ENCODE results near the gene MAGEA1. TPM values are rescaled to one million over a fixed set of nuclear protein-coding genes. Genes with fewer than 3 reads are reported as not detected.

Gene MAGEA1
- polyA plus RNA-seq, 5 donors = not detected

Other genes starting within 250 kb of the MAGEA1 start
- gene PNMA5, start 185.2 kb upstream of the MAGEA1 start, polyA plus RNA-seq (ENCODE audit: insufficient read depth in 1 of 5, insufficient read length in 5 of 5, low replicate concordance in 1 of 5) = under 1 TPM in 3 of 5 donors, not detected in 2; 0.06 to 0.13 (median 0.11) TPM
- 1 to 10 TPM; 2.3 to 3.2 (median 2.6) TPM for gene PNMA3, start 122.8 kb upstream of the MAGEA1 start, polyA plus RNA-seq (ENCODE audit: insufficient read depth in 1 of 5, insufficient read length in 5 of 5, low replicate concordance in 1 of 5)
- 1 to 10 TPM; 1.3 to 3.2 (median 2.5) TPM for gene PNMA6A, start 106.8 kb upstream of the MAGEA1 start, polyA plus RNA-seq (ENCODE audit: insufficient read depth in 1 of 5, insufficient read length in 5 of 5, low replicate concordance in 1 of 5)
- gene PNMA6F, start 142.5 kb downstream of the MAGEA1 start, polyA plus RNA-seq (ENCODE audit: insufficient read depth in 1 of 5, insufficient read length in 5 of 5, low replicate concordance in 1 of 5) = not detected
- 10 to 100 TPM; 14.1 to 17.3 (median 15.2) TPM for gene ZNF275, start 154.9 kb downstream of the MAGEA1 start, polyA plus RNA-seq (ENCODE audit: insufficient read depth in 1 of 5, insufficient read length in 5 of 5, low replicate concordance in 1 of 5)
- gene PNMA6E, start 222.1 kb downstream of the MAGEA1 start, polyA plus RNA-seq (ENCODE audit: insufficient read depth in 1 of 5, insufficient read length in 5 of 5, low replicate concordance in 1 of 5) = not detected
- 1 to 10 TPM in 1 of 5 donors, under 1 TPM in 4; 0.78 to 1.2 (median 0.91) TPM for gene ZFP92, start 232.2 kb downstream of the MAGEA1 start, polyA plus RNA-seq (ENCODE audit: insufficient read depth in 1 of 5, insufficient read length in 5 of 5, low replicate concordance in 1 of 5)